ENCODE results near the gene CALN1.
"Not testable (repeated sequence)": the region's sequence is repeated elsewhere in the genome, so short reads cannot be mapped to it uniquely, and the experiment has no call there.

Gene CALN1

GRCh38 chr7:72408966-72409637 lies 3.0 kb downstream of the CALN1 start:
- DNase-seq (ENCODE audit: low read depth), result no peak

DNA sequence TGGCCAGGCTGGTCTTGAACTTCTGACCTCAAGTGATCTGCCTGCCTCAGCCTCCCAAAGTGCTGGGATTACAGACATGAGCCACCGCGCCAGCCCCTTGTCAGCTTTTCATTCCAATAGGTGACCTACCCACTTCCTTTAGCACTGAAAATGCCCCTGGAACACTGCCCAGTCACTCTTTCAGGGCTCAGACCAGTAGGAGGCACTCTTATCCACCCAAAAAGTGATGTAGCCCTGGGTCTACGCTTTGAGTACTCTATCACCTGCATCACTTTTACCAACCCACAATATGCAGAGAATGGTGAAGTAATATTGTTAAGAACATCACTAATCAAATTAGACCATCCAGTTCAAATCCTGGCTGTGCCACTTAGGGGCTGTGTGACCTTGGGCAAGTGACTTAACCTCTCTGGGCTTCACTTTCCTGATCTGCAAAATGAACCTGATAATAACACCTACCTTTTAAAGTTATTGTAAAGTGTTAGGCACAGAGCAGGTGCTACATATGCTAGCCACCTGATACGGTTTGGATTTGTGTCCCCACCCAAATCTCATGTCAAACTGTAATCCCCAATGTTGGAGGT lies 5.2 kb downstream of the CALN1 start:
- no peak for DNase-seq (ENCODE audit: low read depth)

- no peak for DNase-seq (ENCODE audit: low read depth)
Measured at GRCh38 chr7:72405871-72406270, 6.3 kb downstream of the CALN1 start.

DNA sequence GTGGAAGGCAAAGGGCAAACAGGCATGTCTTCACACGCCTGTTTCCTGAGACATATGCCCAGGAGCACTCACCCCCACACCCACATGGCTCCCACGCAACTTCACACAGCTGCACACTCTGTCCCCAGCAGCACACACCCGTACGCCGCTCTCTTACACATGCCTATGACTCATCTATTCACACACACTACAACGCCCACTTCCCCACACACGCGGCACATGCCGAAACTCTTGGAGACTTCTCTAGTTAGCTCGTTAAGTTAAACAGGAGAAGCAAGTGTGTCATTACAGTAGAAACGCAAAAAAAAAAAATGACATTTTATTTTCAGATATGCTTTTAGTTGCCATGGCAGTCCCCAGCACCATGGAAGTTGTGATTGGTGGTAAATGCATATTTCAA lies 6.7 kb downstream of the CALN1 start:
- no peak for DNase-seq (ENCODE audit: low read depth)

DNA sequence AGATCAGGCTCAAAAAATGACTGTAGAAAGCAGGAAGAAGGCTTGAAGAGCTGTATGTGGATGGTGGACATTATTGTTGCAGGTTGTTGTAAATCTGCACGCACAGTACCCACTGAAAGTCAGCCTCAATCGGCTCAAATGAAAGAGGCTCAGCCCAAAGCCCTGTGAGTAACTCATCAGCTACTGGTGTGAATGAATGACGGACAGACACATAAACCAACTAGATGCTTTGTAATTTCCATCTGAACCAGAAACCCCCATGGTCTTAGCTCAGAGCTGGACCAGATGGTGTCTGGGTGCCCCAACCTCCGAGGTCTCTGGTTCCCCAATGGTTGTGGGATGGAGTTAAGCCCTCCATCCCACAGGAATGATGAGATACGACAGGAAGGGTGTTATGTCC lies 7.4 kb downstream of the CALN1 start:
- no peak for DNase-seq (ENCODE audit: low read depth)

- no peak for DNase-seq (ENCODE audit: low read depth)
Measured at GRCh38 chr7:72403458-72404076, 8.6 kb downstream of the CALN1 start.

GRCh38 chr7:72394016-72394415 lies 18.1 kb downstream of the CALN1 start:
- DNase-seq (ENCODE audit: low read depth), result no peak

GRCh38 chr7:72391821-72392377 lies 20.2 kb downstream of the CALN1 start:
- DNase-seq (ENCODE audit: low read depth), result no peak

DNA sequence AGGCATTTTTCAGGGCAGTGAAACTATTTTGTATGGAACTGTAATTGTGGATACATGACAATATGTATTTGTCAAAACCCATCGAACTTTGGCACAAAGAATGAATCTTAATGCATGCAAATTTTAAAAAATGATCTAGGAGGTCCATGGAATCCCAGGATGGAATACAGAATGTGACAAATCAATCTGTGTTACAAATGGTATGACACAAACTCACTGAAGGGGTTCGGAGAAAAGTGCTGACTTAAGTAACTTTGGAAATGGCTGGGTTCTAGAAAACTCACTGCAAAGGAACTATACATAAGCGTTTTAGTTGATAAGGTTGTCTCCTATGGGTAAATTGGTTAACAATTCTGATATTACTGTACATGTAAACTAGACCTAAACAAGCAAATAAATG lies 26.0 kb downstream of the CALN1 start:
- no peak for DNase-seq (ENCODE audit: low read depth)

- no peak for DNase-seq (ENCODE audit: low read depth)
Measured at GRCh38 chr7:72362246-72362645, 49.9 kb downstream of the CALN1 start.

DNA sequence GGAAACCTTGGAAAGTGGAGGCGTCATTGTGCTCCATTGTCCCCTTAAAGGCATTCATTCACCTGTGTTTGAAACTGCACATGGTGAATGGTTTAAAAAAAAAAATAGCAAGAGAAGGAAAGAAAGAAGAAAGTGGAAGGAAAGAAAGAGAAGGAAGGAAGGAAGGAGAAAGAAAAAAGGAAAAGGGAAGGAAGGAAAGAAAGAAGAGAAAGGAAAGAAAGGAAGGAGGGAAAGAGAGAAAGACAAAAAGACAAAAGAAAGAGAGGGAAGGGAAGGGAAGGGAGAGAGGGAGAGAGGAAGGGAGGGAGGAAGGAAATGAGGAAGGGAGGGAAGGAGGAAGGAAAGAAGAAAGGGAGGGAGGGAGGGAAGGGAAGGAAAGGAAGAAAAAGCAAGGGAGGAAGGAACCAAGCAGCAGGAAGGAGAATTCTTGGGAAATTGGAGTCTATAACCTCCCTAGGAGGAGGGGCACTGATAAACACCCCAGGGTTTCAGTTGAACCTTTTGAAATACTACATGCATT lies 66.9 kb downstream of the CALN1 start:
- no peak for DNase-seq (ENCODE audit: low read depth)

- no peak for DNase-seq (ENCODE audit: low read depth)
Measured at GRCh38 chr7:72343991-72344390, 68.1 kb downstream of the CALN1 start.

DNA sequence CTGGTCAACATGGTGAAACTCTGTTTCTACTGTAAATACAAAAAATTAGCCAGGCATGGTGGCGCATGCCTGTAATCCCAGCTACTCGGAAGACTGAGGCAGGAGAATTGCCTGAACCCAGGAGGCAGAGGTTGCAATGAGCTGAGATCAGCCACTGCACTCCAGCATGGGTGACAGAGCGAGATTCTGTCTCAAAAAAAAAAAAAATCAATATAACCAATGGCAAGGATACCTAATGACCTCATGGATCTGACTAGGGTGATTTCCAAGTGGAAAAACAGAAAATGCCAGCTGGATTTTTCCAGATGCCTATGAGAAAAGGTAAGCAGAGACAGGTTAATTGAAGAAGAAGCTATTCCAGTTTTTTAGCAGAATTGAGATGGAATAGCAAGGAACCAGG lies 68.8 kb downstream of the CALN1 start:
- DNase-seq (ENCODE audit: low read depth), result not testable (repeated sequence)

GRCh38 chr7:72337390-72338167 lies 74.6 kb downstream of the CALN1 start:
- DNase-seq (ENCODE audit: low read depth), result no peak

GRCh38 chr7:72336632-72337389 lies 75.3 kb downstream of the CALN1 start:
- no peak for DNase-seq (ENCODE audit: low read depth)

GRCh38 chr7:72336382-72336631 lies 75.8 kb downstream of the CALN1 start:
- no peak for DNase-seq (ENCODE audit: low read depth)

GRCh38 chr7:72335561-72336381 lies 76.4 kb downstream of the CALN1 start:
- DNase-seq (ENCODE audit: low read depth), result no peak

DNA sequence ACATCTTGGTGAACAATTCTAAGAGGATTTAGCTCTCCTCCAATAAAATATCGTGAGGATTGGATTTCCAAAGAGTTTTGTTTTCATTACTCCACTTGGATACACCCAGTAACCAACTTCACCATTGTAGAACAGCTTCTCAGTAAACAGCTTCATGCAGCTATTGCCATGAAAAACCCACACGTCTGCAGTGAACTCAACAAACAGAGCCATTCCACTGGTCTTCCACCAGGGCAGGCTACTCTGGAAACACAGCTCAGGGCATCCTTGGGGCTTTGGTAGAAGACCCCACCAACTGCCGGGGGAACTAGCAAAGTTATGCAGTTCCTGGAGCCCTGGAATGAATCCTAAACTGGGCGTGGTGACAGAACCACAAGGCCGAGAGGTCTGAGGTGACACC lies 77.4 kb downstream of the CALN1 start:
- DNase-seq (ENCODE audit: low read depth), result no peak

DNA sequence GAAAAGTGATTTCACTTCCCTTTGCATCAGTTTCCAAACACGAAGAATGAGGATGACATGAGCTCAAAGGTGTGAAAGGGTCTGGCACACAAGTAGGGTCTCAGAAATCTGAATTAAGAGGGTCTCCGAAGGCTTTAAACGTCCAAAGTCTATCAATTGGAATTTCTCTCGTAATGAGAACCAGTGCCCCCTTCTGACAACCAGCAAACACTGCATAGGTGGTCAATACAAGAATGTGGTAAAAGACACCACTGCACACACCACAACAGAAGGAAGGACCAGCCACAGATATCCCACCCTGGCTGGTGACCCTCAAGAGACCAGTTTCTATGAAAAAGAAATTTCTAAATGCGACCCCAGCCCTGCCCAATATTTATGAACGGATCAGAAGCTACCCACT lies 78.1 kb downstream of the CALN1 start:
- DNase-seq (ENCODE audit: low read depth), result no peak

DNA sequence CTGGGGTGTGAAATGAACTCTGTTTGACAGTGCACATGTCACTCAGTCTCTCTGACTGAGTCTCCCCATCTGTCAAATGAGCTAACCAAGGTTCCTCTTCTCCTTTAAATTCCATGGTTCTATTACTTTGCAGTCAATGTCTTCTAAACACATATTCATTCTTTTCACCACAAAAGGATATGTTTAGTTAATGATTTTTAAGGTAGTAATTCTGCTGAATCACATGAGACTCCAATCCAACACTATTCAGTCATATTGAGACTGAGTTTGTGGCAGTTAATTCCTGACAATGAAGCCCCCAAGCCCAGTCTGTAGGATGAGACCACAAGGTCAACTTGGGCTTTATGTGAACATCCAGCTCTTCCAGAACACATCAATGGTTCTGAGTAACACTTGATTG lies 85.3 kb downstream of the CALN1 start:
- no peak for DNase-seq (ENCODE audit: low read depth)

DNA sequence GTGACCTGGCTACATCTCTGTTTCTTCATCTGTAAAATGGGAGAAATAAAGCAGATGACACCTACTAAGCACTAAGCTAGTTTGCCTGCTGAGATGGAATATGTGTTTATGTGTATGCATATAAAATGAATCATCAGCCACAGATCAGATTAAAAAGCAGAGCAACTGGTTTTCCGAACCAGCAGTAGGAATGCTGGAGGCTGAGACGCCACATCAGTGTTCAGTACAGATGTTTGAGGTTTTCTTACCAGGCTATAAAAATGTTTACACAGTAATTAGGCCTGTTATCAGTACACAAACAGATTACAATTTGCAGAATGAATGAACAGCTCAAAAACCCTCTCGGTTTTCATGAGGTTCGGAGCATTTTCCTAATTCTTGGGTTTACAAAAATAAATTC lies 85.8 kb downstream of the CALN1 start:
- DNase-seq (ENCODE audit: low read depth), result no peak
